Activated CD4-positive, CD25-positive, alpha-beta regulatory T cell treated with anti-CD3 and anti-CD28 coated beads, Interleukin-2, amount 50 U/mL, for 72 hours (primary cell): ENCODE data around the gene AKAP6.

ENCODE experiments used
- DNase-seq: peaks from one replicate; pipeline ENCODE4 v3.0.0; 2021

Gene AKAP6

DNA sequence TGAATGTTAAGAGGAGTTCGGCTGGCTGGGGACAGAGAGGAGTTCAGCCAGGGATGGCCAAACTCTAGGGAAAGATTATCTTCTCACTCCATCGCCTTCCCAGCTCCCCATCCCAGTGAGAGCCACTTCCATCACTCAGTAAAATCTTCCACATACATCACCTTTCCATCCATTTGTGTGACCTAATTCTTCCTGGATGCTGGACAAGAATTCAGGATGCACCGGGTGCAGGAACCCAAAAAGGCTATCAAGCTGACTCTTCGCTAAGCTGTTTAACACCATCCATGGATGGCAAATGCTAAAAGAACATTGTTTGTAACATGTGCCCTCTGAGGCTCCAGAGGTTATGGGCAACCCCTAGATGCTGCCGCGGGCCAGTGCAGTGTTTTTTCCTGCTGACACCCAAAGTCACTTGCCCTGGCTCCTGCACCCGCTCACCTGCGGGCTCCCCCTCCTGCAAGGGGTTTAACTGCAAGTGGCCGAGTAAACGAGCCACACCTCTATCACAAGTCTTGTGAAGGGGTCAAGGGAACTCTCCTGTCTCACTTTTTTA, 393.6 kb downstream of the AKAP6 start:
- DNase-seq = no peak

- DNase-seq = no peak
Measured at GRCh38 chr14:32724867-32725471, 395.9 kb downstream of the AKAP6 start.

DNA sequence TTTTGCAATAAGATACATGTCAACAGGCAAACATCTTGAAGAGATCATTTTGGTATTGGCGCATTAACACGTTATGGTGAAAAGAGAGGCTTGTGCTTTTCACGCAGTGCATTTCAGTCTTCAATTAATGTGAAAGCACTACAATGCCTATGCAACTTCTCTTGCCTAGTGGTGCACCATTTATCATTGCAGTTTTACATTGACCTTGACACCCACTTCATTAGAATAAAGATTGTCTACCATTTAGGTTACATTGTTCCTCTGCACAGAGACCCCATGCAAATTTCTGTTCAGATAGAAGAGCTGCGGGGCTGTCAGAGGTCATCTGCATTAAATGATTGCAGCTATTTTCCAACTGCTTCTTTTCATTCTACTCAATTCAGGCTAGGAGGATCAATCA, 397.4 kb downstream of the AKAP6 start:
- DNase-seq = no peak

- DNase-seq = no peak
Measured at GRCh38 chr14:32727832-32728231, 398.7 kb downstream of the AKAP6 start.

GRCh38 chr14:32728526-32728925, 399.4 kb downstream of the AKAP6 start:
- DNase-seq = no peak

GRCh38 chr14:32728976-32729375, 399.9 kb downstream of the AKAP6 start:
- no peak for DNase-seq

GRCh38 chr14:32731249-32731648, 402.2 kb downstream of the AKAP6 start:
- DNase-seq = no peak

DNA sequence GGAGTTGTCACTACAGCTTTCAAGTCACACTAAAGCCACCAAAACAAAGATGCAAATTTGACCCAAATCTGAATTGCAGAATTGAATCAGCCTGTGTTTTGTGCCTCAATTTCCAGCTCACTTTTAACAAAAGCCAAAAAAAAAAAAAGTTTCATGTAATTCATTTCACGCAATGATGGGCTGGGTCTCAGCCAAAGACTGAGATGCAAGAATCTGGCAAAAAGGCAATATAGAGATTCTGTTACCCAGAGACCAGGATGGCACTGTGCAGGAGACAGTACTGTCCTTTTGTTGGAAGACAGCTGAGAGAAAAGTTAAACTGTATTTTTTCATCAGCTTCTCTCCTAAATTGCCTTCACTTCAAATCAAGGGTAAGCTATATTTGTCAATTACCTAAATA, 403.9 kb downstream of the AKAP6 start:
- no peak for DNase-seq

DNA sequence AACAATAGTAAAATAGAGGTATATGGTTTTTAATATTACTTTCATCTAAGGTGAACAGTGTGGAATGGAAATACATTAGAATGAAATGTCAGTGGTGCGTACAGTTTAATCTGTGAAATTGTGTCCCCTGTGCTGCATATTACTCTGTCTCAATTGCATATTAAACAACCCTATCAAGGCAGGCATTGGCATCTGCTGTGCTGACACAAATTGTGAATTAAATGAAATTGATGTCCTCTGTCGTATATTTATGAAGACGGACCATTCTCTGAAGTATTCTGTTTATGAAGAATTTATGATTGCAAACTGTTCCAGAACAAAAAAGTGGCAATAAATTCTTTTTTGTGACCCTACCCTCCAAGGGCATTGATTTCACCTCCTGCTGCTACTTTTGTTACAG, 405.2 kb downstream of the AKAP6 start:
- DNase-seq = no peak

- no peak for DNase-seq
Measured at GRCh38 chr14:32737621-32738020, 408.5 kb downstream of the AKAP6 start.

- DNase-seq = no peak
Measured at GRCh38 chr14:32738206-32738871, 409.2 kb downstream of the AKAP6 start.

GRCh38 chr14:32744811-32745445, 415.8 kb downstream of the AKAP6 start:
- DNase-seq = no peak

DNA sequence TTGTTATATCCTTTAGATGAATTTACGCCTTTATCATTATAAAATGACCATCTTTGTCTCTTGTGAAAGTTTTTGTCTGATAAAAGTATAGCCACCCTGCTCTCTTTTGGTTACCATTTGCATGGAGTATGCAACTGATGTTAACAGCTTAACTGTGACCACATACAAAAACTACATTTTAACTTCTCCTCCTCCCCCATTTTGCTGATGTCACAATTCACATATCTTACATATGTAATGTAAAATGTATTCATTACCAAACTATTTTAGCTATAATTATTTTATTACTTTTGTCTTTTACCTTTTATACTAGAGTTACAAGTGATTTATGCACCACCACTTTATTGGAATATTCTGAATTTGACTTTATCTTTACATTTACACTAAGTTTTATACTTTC, 425.1 kb downstream of the AKAP6 start:
- no peak for DNase-seq

GRCh38 chr14:32756173-32756572, 427.1 kb downstream of the AKAP6 start:
- DNase-seq = no peak

DNA sequence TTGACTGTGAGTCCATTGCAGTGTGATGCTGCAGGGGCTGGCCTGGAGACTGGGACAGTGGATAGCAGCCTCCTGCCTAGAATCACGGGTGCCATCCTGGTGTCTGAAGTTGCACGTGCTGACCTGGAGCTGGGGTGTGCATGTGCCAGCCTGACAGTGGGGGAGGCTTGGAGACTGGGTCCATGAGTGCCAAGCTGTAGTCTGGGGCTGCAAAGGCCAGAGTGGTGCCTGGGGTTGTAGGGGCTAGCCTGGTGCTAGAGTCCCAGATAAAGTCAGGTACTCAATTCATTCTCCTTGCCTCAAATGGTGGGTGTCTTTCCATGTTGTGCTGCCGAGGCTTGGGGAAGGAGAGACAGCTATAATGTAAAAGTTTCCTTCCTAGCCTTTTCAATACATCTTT, 427.7 kb downstream of the AKAP6 start:
- DNase-seq = no peak

DNA sequence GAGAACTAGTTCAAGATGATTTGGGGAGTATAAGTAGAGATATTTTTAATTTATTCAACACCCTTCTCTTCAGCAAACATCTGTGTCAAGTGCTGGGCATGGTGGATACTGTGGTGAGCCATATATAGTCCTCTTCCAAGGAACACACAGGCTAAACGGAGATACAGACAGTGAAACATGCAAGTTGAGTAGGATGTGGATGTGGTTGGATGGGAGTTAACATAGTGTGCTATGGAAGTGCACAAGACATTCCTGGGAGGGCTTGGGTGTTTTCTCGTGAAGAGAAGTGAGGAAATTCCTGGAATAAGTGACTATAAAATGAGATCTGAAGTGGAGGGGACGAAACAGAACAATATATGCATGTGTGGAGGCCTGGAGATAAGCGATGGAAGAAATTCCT, 428.5 kb downstream of the AKAP6 start:
- DNase-seq = no peak

DNA sequence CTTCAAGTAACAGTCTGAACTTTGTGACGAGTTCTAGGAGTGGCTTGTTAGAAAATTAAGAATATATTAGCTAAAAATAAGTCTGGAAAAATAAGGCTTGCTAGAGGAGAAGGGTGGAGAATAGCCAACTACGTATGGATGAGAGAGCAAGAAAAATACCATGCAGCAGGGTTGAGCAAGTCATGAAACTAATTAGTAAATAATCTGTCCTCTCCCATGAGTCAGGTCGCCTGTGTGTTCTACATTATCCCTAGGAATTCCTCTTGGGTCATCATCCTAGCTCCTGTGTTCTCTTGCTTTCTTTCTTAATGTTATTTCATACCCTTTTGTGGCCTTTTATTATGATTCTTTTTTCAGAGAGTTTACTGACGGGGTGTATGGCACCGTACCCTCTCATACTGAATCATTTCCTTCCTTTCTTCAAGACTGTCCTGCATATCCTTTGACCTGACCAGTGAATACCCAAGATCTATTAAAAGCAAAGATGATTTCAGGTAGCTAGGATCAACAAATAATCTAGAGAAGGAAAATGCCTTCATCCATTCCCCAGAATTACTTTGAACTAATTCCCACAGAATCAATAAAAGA, 432.4 kb downstream of the AKAP6 start:
- DNase-seq = no peak

- DNase-seq = no peak
Measured at GRCh38 chr14:32762886-32763285, 433.8 kb downstream of the AKAP6 start.

DNA sequence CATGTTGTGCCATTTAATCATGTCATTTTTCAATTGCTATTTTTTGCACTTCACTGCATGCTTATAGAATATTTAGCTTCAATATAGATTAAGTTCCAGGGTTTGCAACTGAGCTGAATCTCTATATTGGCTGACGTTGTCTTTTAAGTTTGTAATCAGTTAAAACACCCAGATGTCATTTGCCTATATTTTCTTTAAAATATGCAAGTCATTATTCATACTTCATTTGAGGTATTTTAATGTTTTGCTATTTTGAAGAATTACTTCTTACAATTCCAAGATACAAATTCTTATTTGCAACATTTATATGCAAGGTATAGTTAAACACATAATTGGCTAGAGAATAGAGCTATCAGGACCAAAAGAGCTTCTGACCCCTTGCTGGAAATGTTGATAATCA, 434.6 kb downstream of the AKAP6 start:
- no peak for DNase-seq

GRCh38 chr14:32764131-32764530, 435.0 kb downstream of the AKAP6 start:
- no peak for DNase-seq

- no peak for DNase-seq
Measured at GRCh38 chr14:32770422-32770821, 441.3 kb downstream of the AKAP6 start.

GRCh38 chr14:32774214-32774613, 445.1 kb downstream of the AKAP6 start:
- DNase-seq = no peak

GRCh38 chr14:32779840-32780239, 450.7 kb downstream of the AKAP6 start:
- no peak for DNase-seq

DNA sequence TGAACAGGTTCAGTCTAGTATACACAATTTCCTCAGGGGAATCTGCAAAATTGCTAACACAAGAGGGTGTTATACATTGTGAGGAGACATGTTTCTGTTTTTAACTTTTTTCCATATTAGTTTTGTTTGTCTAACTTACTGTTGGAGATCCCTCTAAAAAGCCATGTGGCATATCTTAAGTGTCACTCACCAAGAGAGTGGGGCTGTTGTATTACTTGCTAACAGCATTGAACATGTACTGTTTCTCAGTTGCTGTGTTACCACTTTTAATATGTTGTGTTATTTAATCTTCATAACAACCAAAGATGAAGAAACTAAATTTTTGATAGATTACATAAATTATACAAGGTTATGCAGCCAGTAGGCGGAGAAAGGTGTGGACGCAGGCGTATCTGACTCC, 455.3 kb downstream of the AKAP6 start:
- DNase-seq = no peak
